PC-3 (cell line): Measurements from ENCODE around the gene SPINDOC.

ENCODE experiments used
- EZH2phosphoT487 ChIP-seq: fragments of 300-600 bp; sonication (generic); IDR thresholded peaks from 2 replicates; pipeline ENCODE4 v1.6.1; 2018; ENCODE audit warnings: mild to moderate bottlenecking, antibody characterized with exemption, low read length, borderline replicate concordance
- TF ChIP-seq, protein P1 (sequence below): fragments of 300-600 bp; sonication (generic); conservative IDR thresholded peaks from 2 replicates; pipeline ENCODE4 v1.5.1; 2017; ENCODE audit warnings: antibody characterized with exemption, low read depth, mild to moderate bottlenecking, low read length

DNA sequence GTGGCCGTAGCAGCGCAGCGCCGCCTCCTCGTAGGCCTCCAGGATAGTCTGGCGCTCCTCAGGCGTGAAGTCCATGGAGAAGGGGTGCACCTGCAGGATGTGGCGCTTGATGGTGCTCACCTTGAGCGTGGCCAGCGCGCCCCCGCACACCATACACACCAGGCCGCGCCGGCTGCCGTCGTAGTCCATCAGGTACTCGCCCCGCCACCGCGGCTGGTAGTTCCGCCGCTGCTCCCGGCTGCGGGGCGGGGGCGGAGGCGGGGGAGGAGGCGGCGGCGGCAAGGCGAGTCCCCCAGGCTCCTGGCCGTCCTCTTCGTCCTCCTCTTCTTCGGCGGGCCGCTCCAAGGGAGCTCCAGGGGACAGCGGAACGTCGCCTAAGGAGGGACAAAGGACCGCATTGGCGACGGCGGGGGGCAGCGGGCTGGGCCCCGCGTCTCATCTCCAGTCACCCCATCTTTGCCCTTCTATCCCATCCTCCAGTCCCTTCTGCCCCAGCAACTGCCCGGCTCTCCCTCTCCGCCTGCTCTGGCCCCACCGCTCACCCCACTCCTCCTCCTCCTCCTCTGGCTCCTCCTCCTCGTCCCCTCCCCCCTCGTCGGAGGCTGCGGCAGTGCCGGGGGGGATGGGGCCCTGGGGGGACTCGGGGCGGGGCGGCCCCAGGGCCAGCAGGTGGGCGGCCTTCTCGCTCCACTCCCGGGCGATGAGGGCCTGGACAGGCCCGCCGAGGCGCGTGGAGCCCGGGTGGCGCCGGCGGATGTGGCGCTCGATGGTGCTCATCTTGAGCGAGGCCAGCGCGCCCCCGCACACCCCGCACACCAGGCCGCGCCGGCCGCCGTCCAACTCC lies 49.5 kb upstream of the SPINDOC start:
- TF ChIP-seq, protein P1, sequence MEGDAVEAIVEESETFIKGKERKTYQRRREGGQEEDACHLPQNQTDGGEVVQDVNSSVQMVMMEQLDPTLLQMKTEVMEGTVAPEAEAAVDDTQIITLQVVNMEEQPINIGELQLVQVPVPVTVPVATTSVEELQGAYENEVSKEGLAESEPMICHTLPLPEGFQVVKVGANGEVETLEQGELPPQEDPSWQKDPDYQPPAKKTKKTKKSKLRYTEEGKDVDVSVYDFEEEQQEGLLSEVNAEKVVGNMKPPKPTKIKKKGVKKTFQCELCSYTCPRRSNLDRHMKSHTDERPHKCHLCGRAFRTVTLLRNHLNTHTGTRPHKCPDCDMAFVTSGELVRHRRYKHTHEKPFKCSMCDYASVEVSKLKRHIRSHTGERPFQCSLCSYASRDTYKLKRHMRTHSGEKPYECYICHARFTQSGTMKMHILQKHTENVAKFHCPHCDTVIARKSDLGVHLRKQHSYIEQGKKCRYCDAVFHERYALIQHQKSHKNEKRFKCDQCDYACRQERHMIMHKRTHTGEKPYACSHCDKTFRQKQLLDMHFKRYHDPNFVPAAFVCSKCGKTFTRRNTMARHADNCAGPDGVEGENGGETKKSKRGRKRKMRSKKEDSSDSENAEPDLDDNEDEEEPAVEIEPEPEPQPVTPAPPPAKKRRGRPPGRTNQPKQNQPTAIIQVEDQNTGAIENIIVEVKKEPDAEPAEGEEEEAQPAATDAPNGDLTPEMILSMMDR = no peak
- TF ChIP-seq EZH2phosphoT487 = no peak
